HG03095 (cell line): ENCODE measurements around the gene ARHGAP42.

ENCODE experiments used
- ATAC-seq: cut with Tn5 transposase; IDR thresholded peaks from one replicate; pipeline ENCODE4 v1.9.1; 2021; ENCODE audit warnings: moderate library complexity; ENCODE audit not compliant: unreplicated experiment

The ARHGAP42 gene

DNA sequence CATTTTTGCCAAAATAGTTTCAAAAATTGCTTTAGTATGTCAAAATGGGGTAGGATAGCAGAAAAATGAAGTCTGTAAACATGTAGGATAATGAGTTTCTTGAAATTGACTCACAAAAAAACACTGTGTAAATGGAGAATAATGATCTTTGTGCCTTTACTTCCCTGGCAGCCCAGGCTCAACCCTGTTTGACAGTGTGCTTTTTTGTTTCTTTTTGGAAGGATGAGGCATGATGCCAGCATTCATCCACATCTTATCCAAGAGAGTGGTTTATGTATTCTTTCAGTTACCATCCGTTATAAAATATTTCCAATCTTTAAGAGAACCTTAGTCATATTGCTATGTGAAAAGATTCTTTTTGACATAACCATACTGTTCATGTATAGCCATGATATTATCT is 70.6 kb downstream of the ARHGAP42 start:
- ATAC-seq, result no peak

DNA sequence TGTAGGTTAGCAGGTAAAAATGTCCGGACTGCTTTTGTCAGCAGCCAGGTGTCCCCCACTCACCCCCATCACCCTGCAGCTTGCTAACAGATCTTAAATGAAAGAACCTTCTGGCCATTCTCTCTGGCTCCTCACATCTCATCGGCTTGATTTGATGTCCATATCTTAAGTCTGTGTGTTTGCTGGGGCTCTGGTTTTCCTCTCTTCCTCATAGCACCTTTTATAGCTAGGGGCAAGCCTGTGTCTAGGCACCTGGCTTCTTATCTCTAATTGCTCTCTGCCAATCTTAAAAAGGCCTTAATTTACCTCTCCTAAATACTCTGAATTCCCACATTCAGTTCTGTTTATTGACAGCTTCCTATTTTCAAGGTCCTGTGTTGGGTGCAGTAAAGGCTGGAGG is 72.0 kb downstream of the ARHGAP42 start:
- no peak for ATAC-seq

GRCh38 chr11:100759856-100760255 is 72.8 kb downstream of the ARHGAP42 start:
- no peak for ATAC-seq

GRCh38 chr11:100760744-100761143 is 73.7 kb downstream of the ARHGAP42 start:
- no peak for ATAC-seq

GRCh38 chr11:100761841-100762240 is 74.8 kb downstream of the ARHGAP42 start:
- ATAC-seq, result no peak

DNA sequence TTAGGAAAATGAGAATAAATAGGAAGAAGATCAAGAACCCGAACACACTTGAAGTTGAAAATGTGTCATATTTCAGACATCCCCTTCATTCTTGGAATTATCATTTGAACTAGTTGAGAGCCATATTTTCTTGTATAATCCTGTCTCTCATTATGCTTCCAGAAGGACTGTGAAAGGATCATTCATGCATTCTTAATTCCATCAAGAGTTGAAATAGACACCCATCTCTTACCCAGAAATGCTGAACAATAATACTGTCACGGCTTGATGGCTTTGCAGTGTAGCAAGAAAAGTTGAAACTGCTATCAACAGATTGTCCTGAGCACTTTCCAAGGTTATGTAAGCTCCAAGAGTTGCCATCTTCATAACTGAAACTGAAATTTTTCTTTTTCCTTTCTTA is 79.7 kb downstream of the ARHGAP42 start:
- no peak for ATAC-seq

DNA sequence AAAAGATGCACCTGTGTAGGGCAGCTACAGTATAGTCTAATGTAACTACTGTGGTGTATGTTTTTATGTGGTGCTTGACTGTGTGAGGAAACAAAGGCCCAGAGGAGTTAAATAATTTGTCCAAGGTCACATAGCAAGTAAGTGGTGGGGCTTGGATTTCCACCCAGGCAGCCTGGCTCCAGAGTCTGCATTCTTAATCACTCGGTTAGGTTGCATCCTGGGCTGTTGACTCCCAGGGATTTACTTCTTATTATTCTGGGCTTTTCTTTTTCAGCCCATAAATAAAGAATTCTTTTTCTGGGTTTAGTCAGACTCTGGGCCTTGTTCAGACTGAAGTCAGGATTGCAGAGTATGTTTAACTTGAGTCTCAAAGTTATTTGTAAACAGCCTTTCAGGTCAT is 82.1 kb downstream of the ARHGAP42 start:
- no peak for ATAC-seq

DNA sequence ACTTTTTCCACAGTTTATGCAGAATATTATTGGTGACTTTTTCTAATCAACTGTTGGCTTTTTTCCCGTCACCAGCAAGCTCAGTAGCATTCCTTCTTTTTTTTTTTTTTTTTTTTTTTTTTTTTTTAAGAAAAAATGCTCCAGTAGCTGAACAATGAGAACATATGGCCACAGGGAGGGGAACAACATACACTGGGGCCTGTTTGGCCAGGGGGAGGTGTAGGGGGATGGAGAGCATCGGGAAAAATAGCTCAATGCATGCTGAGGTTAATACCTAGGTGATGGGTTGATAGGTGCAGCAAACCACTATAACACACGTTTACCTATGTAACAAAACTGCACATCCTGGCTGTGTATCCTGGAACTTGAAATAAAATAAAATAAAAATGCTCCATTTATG is 82.5 kb downstream of the ARHGAP42 start:
- no peak for ATAC-seq

GRCh38 chr11:100774132-100774531 is 87.0 kb downstream of the ARHGAP42 start:
- ATAC-seq, result no peak

DNA sequence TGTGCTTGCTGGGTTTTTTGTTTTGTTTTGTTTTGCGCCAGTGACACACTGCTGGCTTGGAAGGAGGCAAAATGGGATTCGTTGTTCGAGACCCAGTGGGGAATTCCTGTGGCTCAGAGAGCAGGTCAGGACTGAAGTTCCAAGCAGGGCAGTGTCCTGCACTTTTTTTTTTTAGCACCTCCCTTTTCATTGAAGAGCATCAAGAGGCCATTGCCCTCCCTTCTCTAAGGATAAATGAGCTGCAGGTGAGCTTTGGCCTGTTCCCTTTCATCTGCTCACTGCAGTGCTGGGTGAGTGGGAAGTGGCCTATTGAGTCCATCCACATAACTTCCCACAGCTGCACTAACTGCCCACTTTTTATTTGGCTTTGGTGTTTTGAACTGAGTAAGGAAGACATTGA is 87.8 kb downstream of the ARHGAP42 start:
- ATAC-seq, result no peak

DNA sequence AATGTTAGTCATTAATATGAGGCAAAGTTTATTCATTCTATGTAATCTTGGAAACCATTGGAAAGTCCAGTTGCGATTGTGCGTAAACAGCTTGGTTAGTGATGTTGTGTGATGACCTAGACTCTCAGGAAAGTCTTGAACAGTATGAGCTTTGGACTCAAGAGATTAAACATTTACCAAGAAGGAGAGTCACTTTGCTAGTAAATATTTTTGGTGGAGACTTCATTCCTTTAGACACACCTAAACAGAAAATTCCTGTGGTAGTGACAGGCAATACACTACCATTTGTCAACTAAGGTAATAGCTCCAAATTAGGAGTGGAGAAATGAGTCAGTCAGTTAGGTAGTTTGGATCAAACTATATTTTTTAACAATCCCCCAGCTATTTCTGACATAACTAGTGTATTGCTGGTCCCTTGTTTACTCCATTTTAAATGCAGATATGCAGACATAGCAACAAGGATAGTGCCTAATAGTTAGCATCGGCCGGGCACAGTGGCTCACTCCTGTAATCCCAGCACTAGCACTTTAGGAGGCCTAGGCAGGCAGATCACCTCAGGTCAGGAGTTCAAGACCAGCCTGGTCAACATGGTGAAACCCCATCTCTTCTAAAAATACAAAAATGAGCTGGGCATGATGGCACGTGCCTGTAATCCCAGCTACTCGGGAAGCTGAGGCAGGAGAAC is 89.3 kb downstream of the ARHGAP42 start:
- ATAC-seq, result no peak

GRCh38 chr11:100777103-100777502 is 90.0 kb downstream of the ARHGAP42 start:
- no peak for ATAC-seq

GRCh38 chr11:100777736-100778135 is 90.6 kb downstream of the ARHGAP42 start:
- no peak for ATAC-seq

DNA sequence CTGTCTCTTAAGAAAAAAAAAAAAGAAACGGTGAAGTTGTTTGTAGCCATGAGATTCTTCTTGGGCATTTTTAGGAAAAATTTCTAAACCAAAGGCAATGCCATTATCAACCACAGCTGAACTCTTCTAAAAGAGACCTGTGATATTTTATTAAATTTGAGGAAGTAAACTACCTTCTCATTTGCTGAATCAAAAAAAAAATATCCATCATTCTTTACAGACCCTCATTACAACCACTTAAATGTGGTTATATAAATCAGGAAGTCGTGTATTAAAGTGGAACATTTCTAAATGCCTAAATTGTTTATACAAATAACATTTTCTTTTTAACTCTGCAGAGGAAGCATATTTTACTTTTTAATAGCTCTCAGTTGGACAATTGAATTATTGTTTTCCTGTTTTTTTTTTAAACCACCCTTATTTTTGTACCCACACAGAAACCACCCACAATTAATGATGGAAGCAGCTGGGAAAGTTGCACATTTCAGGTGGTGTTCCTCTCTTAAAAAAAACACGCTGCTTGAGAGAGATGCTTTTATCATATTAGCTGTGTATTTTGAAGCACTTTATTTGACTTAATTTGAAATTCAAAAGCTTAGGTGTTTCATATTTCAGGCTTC is 91.2 kb downstream of the ARHGAP42 start:
- no peak for ATAC-seq

GRCh38 chr11:100780470-100780869 is 93.4 kb downstream of the ARHGAP42 start:
- no peak for ATAC-seq

DNA sequence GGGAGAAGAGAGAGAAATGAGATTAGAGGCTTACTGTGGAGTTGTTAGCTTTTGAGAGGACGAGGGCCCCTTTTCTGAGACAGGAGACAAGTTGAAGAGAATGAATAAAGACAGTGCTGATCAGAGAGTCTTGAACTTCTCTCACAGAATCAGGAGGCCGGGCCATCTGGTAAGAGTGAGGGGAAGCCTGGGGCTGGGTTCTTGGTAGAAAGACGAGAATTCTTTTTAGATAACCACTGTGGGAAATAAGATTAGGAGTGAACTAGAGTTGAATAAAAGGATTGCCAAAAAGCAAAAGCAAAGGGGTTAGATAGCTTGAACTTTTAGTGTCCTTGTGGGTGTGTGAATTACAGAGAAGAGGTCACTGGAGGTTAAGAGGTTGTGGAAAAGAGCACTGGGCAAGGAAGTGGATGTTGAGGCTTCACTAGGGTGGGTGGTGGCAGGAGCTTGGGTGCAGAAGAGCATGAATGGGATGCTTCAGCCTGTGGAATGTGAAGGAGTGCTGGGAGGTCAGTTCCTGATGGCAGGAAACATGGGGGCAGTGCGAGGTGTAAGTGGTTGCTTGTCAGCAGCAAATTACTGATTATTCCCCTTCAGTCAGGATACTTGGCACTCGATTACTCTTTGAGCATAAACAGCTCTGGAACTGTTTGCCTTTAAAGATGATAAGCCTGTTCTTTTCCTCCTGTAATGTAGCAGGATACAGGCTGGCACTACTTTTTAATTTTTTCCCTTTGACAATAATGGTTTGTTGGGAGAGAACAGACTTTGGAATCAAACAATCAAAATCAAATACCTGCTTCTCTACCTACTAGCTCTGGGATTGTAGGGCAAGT is 98.3 kb downstream of the ARHGAP42 start:
- no peak for ATAC-seq

DNA sequence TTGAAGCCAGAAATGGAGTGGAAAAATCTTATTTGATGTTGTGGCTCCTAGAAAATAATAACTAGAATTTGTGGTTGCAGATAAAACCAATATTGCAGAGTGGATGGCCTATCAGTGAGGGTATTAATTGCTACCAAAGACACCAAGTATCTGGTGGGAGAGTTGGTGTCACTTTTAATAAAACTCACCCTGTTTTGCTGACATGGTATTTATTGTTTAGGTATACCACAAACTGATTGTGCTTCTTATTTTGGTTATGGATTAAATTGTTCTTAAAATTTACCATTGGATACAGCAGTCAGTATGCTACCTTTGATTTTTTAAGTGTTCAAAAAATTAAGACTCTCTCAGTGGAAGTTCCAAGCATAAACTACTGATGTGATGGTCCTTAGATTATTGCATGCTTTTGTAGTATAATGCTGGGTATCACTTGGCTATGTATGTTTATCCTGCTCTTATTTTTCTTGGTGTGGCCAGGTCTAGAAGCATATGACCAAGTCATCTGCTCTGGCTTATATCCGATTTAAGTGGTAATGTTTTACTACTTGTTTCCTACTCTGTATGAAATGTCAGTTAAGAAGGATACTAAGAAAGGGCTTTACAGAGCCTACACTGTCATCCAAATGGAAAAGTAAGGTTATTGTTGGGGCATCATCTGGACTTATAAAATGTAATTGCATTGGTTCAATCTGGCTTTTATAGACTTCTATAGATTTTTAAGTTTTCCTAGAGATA is 101.6 kb downstream of the ARHGAP42 start:
- ATAC-seq, result no peak

DNA sequence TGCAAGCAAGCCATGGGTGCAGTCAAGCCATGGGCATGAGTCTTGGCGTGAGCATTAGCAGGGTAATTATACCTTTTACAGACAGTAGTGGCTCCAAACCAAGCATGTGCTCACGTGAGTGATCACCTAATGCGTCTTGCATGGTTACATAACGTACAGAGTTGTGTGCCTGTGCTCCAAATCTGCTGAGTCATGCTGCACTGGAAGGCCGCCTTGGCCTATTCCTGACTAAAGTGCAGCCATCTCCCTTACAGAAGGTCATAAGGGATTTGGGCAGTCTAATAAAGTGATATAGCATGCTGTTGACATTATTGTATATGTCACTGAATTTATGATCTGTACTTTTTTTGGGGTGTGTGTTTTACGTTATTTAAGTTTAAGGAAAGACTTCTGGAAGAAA is 102.4 kb downstream of the ARHGAP42 start:
- ATAC-seq, result no peak

GRCh38 chr11:100790073-100790472 is 103.0 kb downstream of the ARHGAP42 start:
- no peak for ATAC-seq

DNA sequence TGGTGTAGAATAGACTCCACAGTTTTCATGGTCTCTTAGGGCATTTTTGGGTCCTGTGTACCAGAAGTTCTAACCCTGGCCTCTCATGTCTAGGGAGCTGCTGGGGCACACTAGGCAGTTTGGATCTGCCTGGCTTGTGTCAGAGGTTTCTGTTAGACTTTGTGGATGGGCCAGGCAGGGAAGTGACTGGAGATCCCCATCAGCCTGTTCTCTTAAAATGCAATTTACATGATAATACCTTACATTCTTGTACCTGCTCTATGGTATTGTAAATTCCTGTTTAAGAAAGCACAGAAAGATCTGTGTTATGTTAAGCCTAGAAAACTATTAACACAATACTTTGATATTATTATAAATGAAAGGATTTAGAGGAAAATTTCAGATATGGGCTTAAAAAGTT is 104.0 kb downstream of the ARHGAP42 start:
- no peak for ATAC-seq

DNA sequence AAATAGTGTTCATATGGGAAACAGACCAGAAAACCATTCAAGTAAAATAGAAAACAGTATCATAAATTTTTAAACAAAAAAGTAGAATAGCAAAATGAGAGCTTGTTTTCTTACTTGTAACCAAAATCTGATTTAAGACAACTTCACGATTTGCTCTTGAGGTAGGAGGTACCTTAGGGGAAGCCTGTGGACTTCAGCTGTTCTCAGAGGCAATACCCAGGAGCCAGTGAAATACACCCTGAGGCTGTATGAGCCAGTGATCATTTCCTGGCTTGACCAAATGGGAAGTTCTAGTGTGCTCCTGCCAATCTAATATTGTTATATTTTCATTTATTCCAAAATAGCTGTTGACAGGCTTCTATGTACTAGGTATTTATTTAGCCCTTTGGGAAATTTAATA is 104.8 kb downstream of the ARHGAP42 start:
- no peak for ATAC-seq
